GM13977 (cell line): ENCODE results near the gene MYOCD.

Experiments
- DNase-seq: peaks from one replicate; pipeline ENCODE4 v3.0.0; 2012; ENCODE audit warnings: low spot score
- CTCF ChIP-seq: IDR thresholded peaks from 2 replicates; pipeline ENCODE4 v1.5.1; 2012; ENCODE audit warnings: mild to moderate bottlenecking, control low read depth; ENCODE audit not compliant: insufficient read depth; ENCODE audit errors: extremely low read depth, missing control alignments
- in situ Hi-C: fragments of 300-500 bp; cut with MboI; formaldehyde crosslinking; loops from one replicate; pipeline ENCODE4 v1.12.0; 2022; ENCODE audit warnings: low sequenced_read_pairs, low pct_unique_long_range_greater_than_20kb, mixed read lengths, inconsistent platforms; ENCODE audit not compliant: unreplicated experiment

MYOCD gene

GRCh38 chr17:12623220-12623848 lies 42.4 kb upstream of the MYOCD start:
- DNase-seq: no peak
- in situ Hi-C loops: no loop called here
- no peak for TF ChIP-seq CTCF

GRCh38 chr17:12624211-12624610 lies 41.5 kb upstream of the MYOCD start:
- no peak for TF ChIP-seq CTCF
- in situ Hi-C loops: no loop called here
- DNase-seq: no peak

- no peak for DNase-seq
- in situ Hi-C loops: no loop called here
- TF ChIP-seq CTCF: no peak
Measured at GRCh38 chr17:12625092-12625491, 40.6 kb upstream of the MYOCD start.

DNA sequence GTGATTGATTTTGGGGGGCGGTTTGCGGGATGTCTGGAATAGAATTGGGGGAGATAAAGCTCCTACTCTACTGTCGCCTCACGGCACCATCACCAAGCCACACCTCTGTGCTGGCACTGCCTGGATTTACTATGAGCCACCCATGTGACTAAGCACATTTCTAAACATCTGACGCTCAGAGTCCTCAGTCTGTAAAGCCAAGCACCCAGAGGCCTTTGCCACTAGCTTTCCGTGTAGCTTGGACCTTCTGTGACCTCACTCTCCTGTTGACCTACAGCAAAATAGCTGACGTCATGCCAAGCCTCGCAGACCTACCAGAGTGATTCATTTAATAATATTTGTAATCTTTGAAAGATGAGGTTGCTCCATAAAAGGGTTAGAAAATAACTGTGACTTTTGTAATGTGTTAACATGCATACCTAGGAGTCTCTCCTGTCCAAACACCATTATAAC lies 38.5 kb upstream of the MYOCD start:
- DNase-seq: no peak
- in situ Hi-C loops: no loop called here
- no peak for TF ChIP-seq CTCF

- no peak for TF ChIP-seq CTCF
- in situ Hi-C loops: no loop called here
- no peak for DNase-seq
Measured at GRCh38 chr17:12627781-12628451, 37.8 kb upstream of the MYOCD start.

DNA sequence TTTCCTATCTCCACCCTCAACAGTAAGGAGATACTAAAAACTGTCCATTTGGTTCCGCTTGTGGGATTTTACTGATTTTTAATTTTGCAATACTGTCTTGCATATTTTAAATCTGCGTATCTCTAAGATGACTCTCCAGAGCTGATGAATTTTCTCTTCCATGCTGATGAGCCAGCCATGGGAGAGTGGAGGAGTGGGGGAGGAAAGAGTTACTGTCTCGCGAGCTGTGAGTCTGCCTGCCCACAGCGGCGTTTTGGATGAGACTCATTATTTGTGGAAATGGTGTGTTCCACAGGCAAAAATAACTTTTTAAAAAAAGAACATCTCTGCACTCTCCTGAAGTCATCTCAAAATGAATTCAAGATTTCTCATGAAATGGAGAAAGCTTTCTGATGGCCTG lies 34.6 kb upstream of the MYOCD start:
- TF ChIP-seq CTCF: no peak
- no peak for DNase-seq
- in situ Hi-C loops: no loop called here
